OCI-LY7 (cell line): ENCODE measurements around the gene PCAT6. TPM values are rescaled to one million over a fixed set of nuclear protein-coding genes. Genes with fewer than 3 reads are reported as not detected.

Experiments
- BruUV-seq: library from RNA; stranded (reverse); fragments of 400-500 nt; replicated peaks from 2 replicates; lab custom pipeline; 2021; lab: Mats Ljungman, UMichigan
- CTCF ChIA-PET: fragments of 300-600 bp; sonication (Branson Sonifier 250); formaldehyde crosslinking; loops from one replicate; lab custom pipeline; 2022; ENCODE audit warnings: antibody characterized with exemption; ENCODE audit not compliant: unreplicated experiment; lab: Charles Lee
- POLR2A ChIA-PET: fragments of 300-600 bp; sonication (Branson Sonifier 250); formaldehyde crosslinking; loops from one replicate; lab custom pipeline; 2022; ENCODE audit warnings: antibody characterized with exemption; lab: Charles Lee
- DNase-seq: peaks from one replicate; pipeline ENCODE4 v3.0.0-alpha.2; 2015; ENCODE audit warnings: low spot score
- H2AFZ ChIP-seq: fragments of 200-600 bp; sonication (generic), shearing (Covaris generic); 2 replicates; pipeline ENCODE4 v1.6.1; 2014; ENCODE audit warnings: mild to moderate bottlenecking, antibody characterized with exemption, low read length, moderate library complexity
- H3K27ac ChIP-seq: fragments of 200-600 bp; sonication (generic); 2 replicates; pipeline ENCODE4 v1.5.1; 2014; ENCODE audit warnings: mixed run types, low read depth, mild to moderate bottlenecking, moderate library complexity, low read length, inconsistent platforms; ENCODE audit not compliant: poor library complexity, severe bottlenecking
- H3K36me3 ChIP-seq: fragments of 200-600 bp; sonication (generic); 2 replicates; pipeline ENCODE4 v1.6.1; 2014; ENCODE audit warnings: mild to moderate bottlenecking, antibody characterized with exemption, low read length, moderate library complexity, mixed read lengths; ENCODE audit not compliant: insufficient read depth
- H3K4me1 ChIP-seq: fragments of 200-600 bp; sonication (generic); 2 replicates; pipeline ENCODE4 v1.5.1; 2014; ENCODE audit warnings: mild to moderate bottlenecking, low read length; ENCODE audit not compliant: insufficient read depth, poor library complexity, severe bottlenecking
- H3K4me2 ChIP-seq: fragments of 200-600 bp; sonication (generic); 2 replicates; pipeline ENCODE4 v1.6.1; 2014; ENCODE audit warnings: mild to moderate bottlenecking, low read length
- H3K4me3 ChIP-seq: fragments of 200-600 bp; sonication (generic); 2 replicates; pipeline ENCODE4 v1.5.1; 2014; ENCODE audit warnings: mild to moderate bottlenecking, low read depth, low read length; ENCODE audit not compliant: poor library complexity, severe bottlenecking
- H3K79me2 ChIP-seq: fragments of 200-600 bp; sonication (generic); 2 replicates; pipeline ENCODE4 v1.6.1; 2016; ENCODE audit warnings: low read depth, mild to moderate bottlenecking, low read length, moderate library complexity, mixed read lengths; ENCODE audit not compliant: insufficient read depth
- H3K9me2 ChIP-seq: fragments of 200-600 bp; sonication (generic); 2 replicates; pipeline ENCODE4 v1.6.1; 2016; ENCODE audit warnings: mild to moderate bottlenecking, low read length, mixed read lengths; ENCODE audit not compliant: insufficient read depth
- H3K9me3 ChIP-seq: fragments of 200-600 bp; sonication (generic); 2 replicates; pipeline ENCODE4 v1.6.1; 2014; ENCODE audit warnings: mild to moderate bottlenecking, mixed run types, low read length, mixed read lengths
- H4K20me1 ChIP-seq: fragments of 200-600 bp; sonication (generic); 2 replicates; pipeline ENCODE4 v1.6.1; 2014; ENCODE audit warnings: mild to moderate bottlenecking, antibody characterized with exemption, low read length, moderate library complexity, mixed read lengths; ENCODE audit not compliant: insufficient read depth
- CTCF ChIP-seq: fragments of 200-600 bp; sonication (generic); conservative IDR thresholded peaks from 2 replicates; pipeline ENCODE4 v1.5.1; 2014; ENCODE audit warnings: mild to moderate bottlenecking, antibody characterized with exemption, low read length, moderate library complexity, mixed read lengths
- EZH2phosphoT487 ChIP-seq: fragments of 200-600 bp; sonication (generic); IDR thresholded peaks from 2 replicates; pipeline ENCODE4 v1.6.1; 2018; ENCODE audit warnings: low read depth, borderline replicate concordance, mild to moderate bottlenecking, mixed run types, antibody characterized with exemption, low read length, moderate library complexity, mixed read lengths
- intact Hi-C: fragments of 100-400 bp; cut with micrococcal nuclease; formaldehyde crosslinking; loops from one replicate; pipeline ENCODE4 v1.10.0; 2022; ENCODE audit not compliant: unreplicated experiment
- total RNA-seq, 2 experiments: library from RNA; depleted of rRNA in 1 of 2; stranded (reverse); fragments of >200 nt in 1 of 2; shearing (Covaris generic) in 1 of 2; gene quantifications; 2 replicates each; pipeline ENCODE4 v1.2.3, GENCODE V29; 2014 to 2022

PCAT6 gene
- total RNA-seq, 2 experiments from 2014 or later = not detected

- H3K4me3 ChIP-seq = no peak overlapping the region
- no peak overlapping the region for H2AFZ ChIP-seq
- no peaks in the 10 kb centered on the region for H3K9me2 ChIP-seq
- no peaks in the 10 kb centered on the region for H3K9me3 ChIP-seq
- ChIA-PET CTCF (no interaction called here), POLR2A (no interaction called here)
- DNase-seq = no peak
- no TSS peak for BruUV-seq
- H3K27ac ChIP-seq = no peak overlapping the region
- TF ChIP-seq EZH2phosphoT487 = no peak
- TF ChIP-seq CTCF = no peak
- intact Hi-C loops = no loop called here
- no peaks in the 10 kb centered on the region for H3K36me3 ChIP-seq
- no peaks in the 10 kb centered on the region for H3K79me2 ChIP-seq
- H4K20me1 ChIP-seq = no peaks in the 10 kb centered on the region
- H3K4me1 ChIP-seq = no peaks in the 10 kb centered on the region
- no peak overlapping the region for H3K4me2 ChIP-seq
These were observed 33.5 kb downstream of the PCAT6 start for GRCh38 chr1:202844259-202844658.

GRCh38 chr1:202844935-202845334, 34.2 kb downstream of the PCAT6 start:
- no peak overlapping the region for H2AFZ ChIP-seq
- intact Hi-C loops = no loop called here
- POLR2A ChIA-PET = interaction anchor here (0.5 kb wide), 1 partner anchor 320 kb away, joined by 3 read pairs; no protein-coding TSS in a partner anchor

More at GRCh38 chr1:202844935-202845334, 34.2 kb downstream of the PCAT6 start:
- Histone ChIP-seq H3K27ac (no peak overlapping the region), H3K9me3 (no peaks in the 10 kb centered on the region), H4K20me1 (no peaks in the 10 kb centered on the region), H3K4me1 (no peaks in the 10 kb centered on the region), H3K4me2 (no peak overlapping the region), H3K36me3 (no peaks in the 10 kb centered on the region), H3K9me2 (no peaks in the 10 kb centered on the region), H3K4me3 (no peak overlapping the region), H3K79me2 (no peaks in the 10 kb centered on the region)
- CTCF ChIA-PET = interaction anchor here (0.5 kb wide), 1 partner anchor 10 kb away, joined by 3 read pairs; no protein-coding TSS in a partner anchor
- no peak for DNase-seq
- TF ChIP-seq EZH2phosphoT487 = no peak
- no peak for TF ChIP-seq CTCF
- BruUV-seq = no TSS peak
